ENCODE results near the gene HOXC10. TPM values are rescaled to one million over a fixed set of nuclear protein-coding genes. Genes with fewer than 3 reads are reported as not detected.

Gene HOXC10
- total and polyA plus RNA-seq, 2 experiments from 2014 or later, result not detected

DNA sequence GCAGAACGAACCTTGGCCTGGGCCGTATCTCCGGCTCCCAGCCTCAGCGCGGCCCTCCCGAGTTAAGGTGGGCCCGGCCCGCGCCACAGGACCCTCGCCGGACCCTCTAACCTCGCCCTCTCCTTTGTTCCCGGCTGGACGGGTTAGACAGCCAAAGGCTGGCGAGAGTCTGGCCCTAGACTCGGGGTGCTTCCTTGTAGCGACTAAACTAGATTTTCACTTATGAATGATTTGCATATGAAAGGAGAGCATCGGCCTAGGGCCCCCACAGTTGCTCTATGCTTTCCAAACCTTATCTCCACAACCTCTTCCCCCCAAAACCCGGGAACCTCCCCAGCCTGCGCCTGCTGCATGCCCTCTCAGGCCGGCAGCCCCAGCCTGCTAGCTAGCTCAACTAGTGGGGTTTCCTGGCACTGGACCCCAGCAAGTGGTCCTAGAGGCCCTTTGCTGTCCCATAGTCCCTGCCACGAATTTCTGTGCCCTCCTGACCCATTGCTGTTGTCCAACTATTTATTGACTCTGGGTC, 49.9 kb downstream of the HOXC10 start:
- peaks cover 25% of the 10 kb centered on the region for H3K4me1 ChIP-seq (ENCODE audit: insufficient read depth)
- H3K27me3 Mint-ChIP-seq (ENCODE audit: insufficient read depth, low read depth, poor library complexity), result peaks cover 96% of the 10 kb centered on the region
- no peaks in the 10 kb centered on the region for H3K79me2 ChIP-seq (replicated peaks; ENCODE audit: insufficient read depth)
- no peak overlapping the region for H3K27ac ChIP-seq (ENCODE audit: low read depth)
- peaks cover 18% of the 10 kb centered on the region for H3K4me1 Mint-ChIP-seq
- H2AFZ ChIP-seq, result no peak overlapping the region
- no peaks in the 10 kb centered on the region for H3K36me3 ChIP-seq (ENCODE audit: insufficient read depth)
- no peak overlapping the region for H3K4me3 ChIP-seq
- H3K4me2 ChIP-seq, result peak overlapping the region; percentile 43; the same call in 1 of the 2 replicates
- peaks cover 38% of the 10 kb centered on the region for H4K20me1 ChIP-seq (replicated peaks; ENCODE audit: insufficient read depth)
- no peak for TF ChIP-seq JUNB (IDR thresholded peaks at IDR 0.05; ENCODE audit: unreplicated experiment)
- TF ChIP-seq, protein P1, sequence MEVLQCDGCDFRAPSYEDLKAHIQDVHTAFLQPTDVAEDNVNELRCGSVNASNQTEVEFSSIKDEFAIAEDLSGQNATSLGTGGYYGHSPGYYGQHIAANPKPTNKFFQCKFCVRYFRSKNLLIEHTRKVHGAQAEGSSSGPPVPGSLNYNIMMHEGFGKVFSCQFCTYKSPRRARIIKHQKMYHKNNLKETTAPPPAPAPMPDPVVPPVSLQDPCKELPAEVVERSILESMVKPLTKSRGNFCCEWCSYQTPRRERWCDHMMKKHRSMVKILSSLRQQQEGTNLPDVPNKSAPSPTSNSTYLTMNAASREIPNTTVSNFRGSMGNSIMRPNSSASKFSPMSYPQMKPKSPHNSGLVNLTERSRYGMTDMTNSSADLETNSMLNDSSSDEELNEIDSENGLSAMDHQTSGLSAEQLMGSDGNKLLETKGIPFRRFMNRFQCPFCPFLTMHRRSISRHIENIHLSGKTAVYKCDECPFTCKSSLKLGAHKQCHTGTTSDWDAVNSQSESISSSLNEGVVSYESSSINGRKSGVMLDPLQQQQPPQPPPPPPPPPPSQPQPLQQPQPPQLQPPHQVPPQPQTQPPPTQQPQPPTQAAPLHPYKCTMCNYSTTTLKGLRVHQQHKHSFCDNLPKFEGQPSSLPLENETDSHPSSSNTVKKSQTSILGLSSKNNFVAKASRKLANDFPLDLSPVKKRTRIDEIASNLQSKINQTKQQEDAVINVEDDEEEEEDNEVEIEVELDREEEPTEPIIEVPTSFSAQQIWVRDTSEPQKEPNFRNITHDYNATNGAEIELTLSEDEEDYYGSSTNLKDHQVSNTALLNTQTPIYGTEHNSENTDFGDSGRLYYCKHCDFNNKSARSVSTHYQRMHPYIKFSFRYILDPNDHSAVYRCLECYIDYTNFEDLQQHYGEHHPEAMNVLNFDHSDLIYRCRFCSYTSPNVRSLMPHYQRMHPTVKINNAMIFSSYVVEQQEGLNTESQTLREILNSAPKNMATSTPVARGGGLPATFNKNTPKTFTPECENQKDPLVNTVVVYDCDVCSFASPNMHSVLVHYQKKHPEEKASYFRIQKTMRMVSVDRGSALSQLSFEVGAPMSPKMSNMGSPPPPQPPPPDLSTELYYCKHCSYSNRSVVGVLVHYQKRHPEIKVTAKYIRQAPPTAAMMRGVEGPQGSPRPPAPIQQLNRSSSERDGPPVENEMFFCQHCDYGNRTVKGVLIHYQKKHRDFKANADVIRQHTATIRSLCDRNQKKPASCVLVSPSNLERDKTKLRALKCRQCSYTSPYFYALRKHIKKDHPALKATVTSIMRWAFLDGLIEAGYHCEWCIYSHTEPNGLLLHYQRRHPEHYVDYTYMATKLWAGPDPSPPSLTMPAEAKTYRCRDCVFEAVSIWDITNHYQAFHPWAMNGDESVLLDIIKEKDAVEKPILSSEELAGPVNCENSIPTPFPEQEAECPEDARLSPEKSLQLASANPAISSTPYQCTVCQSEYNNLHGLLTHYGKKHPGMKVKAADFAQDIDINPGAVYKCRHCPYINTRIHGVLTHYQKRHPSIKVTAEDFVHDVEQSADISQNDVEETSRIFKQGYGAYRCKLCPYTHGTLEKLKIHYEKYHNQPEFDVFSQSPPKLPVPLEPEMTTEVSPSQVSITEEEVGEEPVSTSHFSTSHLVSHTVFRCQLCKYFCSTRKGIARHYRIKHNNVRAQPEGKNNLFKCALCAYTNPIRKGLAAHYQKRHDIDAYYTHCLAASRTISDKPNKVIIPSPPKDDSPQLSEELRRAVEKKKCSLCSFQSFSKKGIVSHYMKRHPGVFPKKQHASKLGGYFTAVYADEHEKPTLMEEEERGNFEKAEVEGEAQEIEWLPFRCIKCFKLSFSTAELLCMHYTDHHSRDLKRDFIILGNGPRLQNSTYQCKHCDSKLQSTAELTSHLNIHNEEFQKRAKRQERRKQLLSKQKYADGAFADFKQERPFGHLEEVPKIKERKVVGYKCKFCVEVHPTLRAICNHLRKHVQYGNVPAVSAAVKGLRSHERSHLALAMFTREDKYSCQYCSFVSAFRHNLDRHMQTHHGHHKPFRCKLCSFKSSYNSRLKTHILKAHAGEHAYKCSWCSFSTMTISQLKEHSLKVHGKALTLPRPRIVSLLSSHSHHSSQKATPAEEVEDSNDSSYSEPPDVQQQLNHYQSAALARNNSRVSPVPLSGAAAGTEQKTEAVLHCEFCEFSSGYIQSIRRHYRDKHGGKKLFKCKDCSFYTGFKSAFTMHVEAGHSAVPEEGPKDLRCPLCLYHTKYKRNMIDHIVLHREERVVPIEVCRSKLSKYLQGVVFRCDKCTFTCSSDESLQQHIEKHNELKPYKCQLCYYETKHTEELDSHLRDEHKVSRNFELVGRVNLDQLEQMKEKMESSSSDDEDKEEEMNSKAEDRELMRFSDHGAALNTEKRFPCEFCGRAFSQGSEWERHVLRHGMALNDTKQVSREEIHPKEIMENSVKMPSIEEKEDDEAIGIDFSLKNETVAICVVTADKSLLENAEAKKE (CRISPR knock-in tag; IDR thresholded peaks at IDR 0.05), result no peak
- TF ChIP-seq ZNF114 (CRISPR knock-in tag; IDR thresholded peaks at IDR 0.05), result no peak
- TF ChIP-seq EZH2 (IDR thresholded peaks at IDR 0.05; ENCODE audit: low read depth, unreplicated experiment), result peak; percentile 73
- no peak for TF ChIP-seq NANOG (IDR thresholded peaks at IDR 0.05; ENCODE audit: borderline replicate concordance)
- TF ChIP-seq STAT1 (IDR thresholded peaks at IDR 0.05; ENCODE audit: unreplicated experiment), result no peak
- TF ChIP-seq, protein P2, sequence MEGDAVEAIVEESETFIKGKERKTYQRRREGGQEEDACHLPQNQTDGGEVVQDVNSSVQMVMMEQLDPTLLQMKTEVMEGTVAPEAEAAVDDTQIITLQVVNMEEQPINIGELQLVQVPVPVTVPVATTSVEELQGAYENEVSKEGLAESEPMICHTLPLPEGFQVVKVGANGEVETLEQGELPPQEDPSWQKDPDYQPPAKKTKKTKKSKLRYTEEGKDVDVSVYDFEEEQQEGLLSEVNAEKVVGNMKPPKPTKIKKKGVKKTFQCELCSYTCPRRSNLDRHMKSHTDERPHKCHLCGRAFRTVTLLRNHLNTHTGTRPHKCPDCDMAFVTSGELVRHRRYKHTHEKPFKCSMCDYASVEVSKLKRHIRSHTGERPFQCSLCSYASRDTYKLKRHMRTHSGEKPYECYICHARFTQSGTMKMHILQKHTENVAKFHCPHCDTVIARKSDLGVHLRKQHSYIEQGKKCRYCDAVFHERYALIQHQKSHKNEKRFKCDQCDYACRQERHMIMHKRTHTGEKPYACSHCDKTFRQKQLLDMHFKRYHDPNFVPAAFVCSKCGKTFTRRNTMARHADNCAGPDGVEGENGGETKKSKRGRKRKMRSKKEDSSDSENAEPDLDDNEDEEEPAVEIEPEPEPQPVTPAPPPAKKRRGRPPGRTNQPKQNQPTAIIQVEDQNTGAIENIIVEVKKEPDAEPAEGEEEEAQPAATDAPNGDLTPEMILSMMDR (conservative IDR thresholded peaks at IDR 0.05; ENCODE audit: low read depth in 2 of 2), result no peak
- TF ChIP-seq EZH2phosphoT487 (IDR thresholded peaks at IDR 0.05; ENCODE audit: unreplicated experiment), result peak; percentile 14
- TF ChIP-seq CREB1 (CRISPR knock-in tag; IDR thresholded peaks at IDR 0.05; ENCODE audit: low read depth), result no peak
- H3K9me2 ChIP-seq (ENCODE audit: insufficient read depth), result no peaks in the 10 kb centered on the region
- H3K27ac Mint-ChIP-seq, result no peak overlapping the region
- peak overlapping the region; percentile 33; the same call in 1 of the 3 replicates for H3K4me3 Mint-ChIP-seq
- no peaks in the 10 kb centered on the region; the same call in 2 of the 3 replicates for H3K36me3 Mint-ChIP-seq (ENCODE audit: low read depth)
- H3K9me3 Mint-ChIP-seq, result peaks cover 6% of the 10 kb centered on the region
- H3F3A ChIP-seq (replicated peaks; ENCODE audit: low read depth), result peaks cover 19% of the 10 kb centered on the region; the same call in 1 of the 2 replicates
- ATAC-seq, result no peak
- peaks cover 100% of the 10 kb centered on the region for H3K27me3 ChIP-seq (ENCODE audit: insufficient read depth)
- peak; percentile 6 for DNase-seq (ENCODE audit: low spot score)

Data from GM23338 (cell line).